AG04449 (cell line): ENCODE measurements around the gene UTP11.
A peak's percentile ranks its signal among the peaks of the same experiment; 100 is the strongest.

Experiments used
- CTCF ChIA-PET: fragments of 350-600 bp; formaldehyde crosslinking; extraction: SDS; loops from one replicate; lab custom pipeline; 2021; ENCODE audit warnings: antibody characterized with exemption; lab: Yijun Ruan, JAX
- POLR2A ChIA-PET: fragments of 400-600, 350-600 bp; formaldehyde crosslinking; extraction: SDS; loops from one replicate; lab custom pipeline; 2020; ENCODE audit warnings: antibody characterized with exemption, inconsistent platforms; lab: Yijun Ruan, JAX
- DNase-seq: peaks from one replicate; pipeline ENCODE4 v3.0.0-alpha.2; 2010; ENCODE audit warnings: low read depth, low spot score
- H3K4me3 ChIP-seq: 2 replicates; pipeline ENCODE4 v1.5.1; 2011; ENCODE audit warnings: low read depth, mild to moderate bottlenecking, control low read depth, low read length
- CTCF ChIP-seq: IDR thresholded peaks from one replicate; pipeline ENCODE4 v1.5.1; 2011; ENCODE audit warnings: mild to moderate bottlenecking, moderate library complexity, low read length, control low read depth, inconsistent platforms; ENCODE audit not compliant: insufficient read depth; ENCODE audit errors: missing control alignments

The UTP11 gene

GRCh38 chr1:38046884-38047602 lies 34.5 kb downstream of the UTP11 start:
- TF ChIP-seq CTCF = no peak
- peak overlapping the region; percentile 52 for H3K4me3 ChIP-seq
- DNase-seq = no peak
- ChIA-PET CTCF (interaction anchor here (0.6 to 1.6 kb wide), 4 partner anchors 13 to 25 kb away, joined by 3 to 6 read pairs (median 4); no protein-coding TSS in a partner anchor), POLR2A (interaction anchor here (0.9 kb wide), 1 partner anchor 17 kb away, joined by 6 read pairs; no protein-coding TSS in a partner anchor)

GRCh38 chr1:38047603-38048141 lies 35.1 kb downstream of the UTP11 start:
- ChIA-PET CTCF (interaction anchor here (0.7 to 1.6 kb wide), 3 partner anchors 16 to 91 kb away, joined by 3 to 6 read pairs (median 6); no protein-coding TSS in a partner anchor), POLR2A (no interaction called here)
- no peak for TF ChIP-seq CTCF
- H3K4me3 ChIP-seq = peak overlapping the region; percentile 52
- no peak for DNase-seq

- ChIA-PET POLR2A (no interaction called here), CTCF (no interaction called here)
- TF ChIP-seq CTCF = no peak
- DNase-seq = no peak
- no peak overlapping the region for H3K4me3 ChIP-seq
These were observed 38.0 kb downstream of the UTP11 start for GRCh38 chr1:38050397-38051078.

GRCh38 chr1:38051079-38051543 lies 38.6 kb downstream of the UTP11 start:
- POLR2A ChIA-PET = no interaction called here
- CTCF ChIA-PET = no interaction called here

GRCh38 chr1:38052750-38053415 lies 40.3 kb downstream of the UTP11 start:
- CTCF ChIA-PET = interaction anchor here (1.6 kb wide), 1 partner anchor 26 kb away, joined by 5 read pairs; no protein-coding TSS in a partner anchor
- POLR2A ChIA-PET = no interaction called here
- H3K4me3 ChIP-seq = no peak overlapping the region
- TF ChIP-seq CTCF = no peak
- no peak for DNase-seq

More at GRCh38 chr1:38051079-38051543, 38.6 kb downstream of the UTP11 start:
- no peak for TF ChIP-seq CTCF
- no peak overlapping the region for H3K4me3 ChIP-seq
- DNase-seq = no peak
